Lower leg skin (tissue), 3 donors: ENCODE data around the gene SLC25A23.
"Not testable (repeated sequence)": the region's sequence is repeated elsewhere in the genome, so short reads cannot be mapped to it uniquely, and the experiment has no call there.

Experiments
- POLR2A ChIP-seq, 2 donors: fragments of 450-650 bp; IDR thresholded peaks; one replicate each; pipeline ENCODE4 v1.6.1; 2016 to 2017; ENCODE audit warnings: antibody characterized with exemption in 2 of 2, mild to moderate bottlenecking in 1 of 2, moderate library complexity in 1 of 2
- TF ChIP-seq, protein P1 (sequence below), 3 donors: fragments of 450-650 bp; IDR thresholded peaks; one replicate each; pipeline ENCODE4 v1.5.1; 2016; ENCODE audit warnings: antibody characterized with exemption in 3 of 3, mild to moderate bottlenecking in 3 of 3, moderate library complexity in 2 of 3

- TF ChIP-seq, protein P1, sequence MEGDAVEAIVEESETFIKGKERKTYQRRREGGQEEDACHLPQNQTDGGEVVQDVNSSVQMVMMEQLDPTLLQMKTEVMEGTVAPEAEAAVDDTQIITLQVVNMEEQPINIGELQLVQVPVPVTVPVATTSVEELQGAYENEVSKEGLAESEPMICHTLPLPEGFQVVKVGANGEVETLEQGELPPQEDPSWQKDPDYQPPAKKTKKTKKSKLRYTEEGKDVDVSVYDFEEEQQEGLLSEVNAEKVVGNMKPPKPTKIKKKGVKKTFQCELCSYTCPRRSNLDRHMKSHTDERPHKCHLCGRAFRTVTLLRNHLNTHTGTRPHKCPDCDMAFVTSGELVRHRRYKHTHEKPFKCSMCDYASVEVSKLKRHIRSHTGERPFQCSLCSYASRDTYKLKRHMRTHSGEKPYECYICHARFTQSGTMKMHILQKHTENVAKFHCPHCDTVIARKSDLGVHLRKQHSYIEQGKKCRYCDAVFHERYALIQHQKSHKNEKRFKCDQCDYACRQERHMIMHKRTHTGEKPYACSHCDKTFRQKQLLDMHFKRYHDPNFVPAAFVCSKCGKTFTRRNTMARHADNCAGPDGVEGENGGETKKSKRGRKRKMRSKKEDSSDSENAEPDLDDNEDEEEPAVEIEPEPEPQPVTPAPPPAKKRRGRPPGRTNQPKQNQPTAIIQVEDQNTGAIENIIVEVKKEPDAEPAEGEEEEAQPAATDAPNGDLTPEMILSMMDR (IDR thresholded peaks at IDR 0.05) = not testable (repeated sequence)
- TF ChIP-seq POLR2A (IDR thresholded peaks at IDR 0.05) = not testable (repeated sequence)
Observed at GRCh38 chr19:6428692-6429418, 30.7 kb downstream of the SLC25A23 start.
